Erythroblast (primary cell): Measurements from ENCODE around the gene FGF5.

Experiments
- GATA1 ChIP-seq: IDR thresholded peaks from 2 replicates; pipeline ENCODE4 v1.6.1; 2011; ENCODE audit warnings: low read depth, mild to moderate bottlenecking, control low read depth, low read length, moderate library complexity
- POLR2A ChIP-seq: IDR thresholded peaks from 2 replicates; pipeline ENCODE4 v1.6.1; 2011; ENCODE audit warnings: mild to moderate bottlenecking, low read length

DNA sequence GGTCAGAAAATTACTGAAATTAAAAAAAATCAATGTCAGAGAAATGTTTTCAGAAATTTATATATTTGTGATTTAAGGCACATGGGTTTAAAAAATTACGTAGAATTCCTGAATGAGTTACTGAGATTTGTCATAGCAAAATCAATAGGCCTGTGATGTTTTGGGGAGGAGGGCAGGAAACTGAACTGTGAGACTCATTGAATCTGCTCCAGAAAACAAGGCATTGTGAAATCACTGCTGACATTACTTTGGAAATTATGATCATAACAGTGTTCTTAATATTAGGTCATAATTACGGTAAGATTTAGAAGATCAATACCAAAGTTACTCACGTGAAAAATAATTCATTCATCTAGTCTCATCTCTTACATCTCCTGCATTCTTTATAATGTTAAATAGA is 5.3 kb downstream of the FGF5 start:
- TF ChIP-seq POLR2A (no peak), GATA1 (no peak)
